Stimulated activated CD4-positive, alpha-beta T cell treated with anti-CD3 and anti-CD28 coated beads, Interleukin-4, amount 100 ng/mL, for 24 hours (primary cell): ENCODE results near the gene GLUD2.
A peak's percentile ranks its signal among the peaks of the same experiment; 100 is the strongest.
"Not testable (repeated sequence)": the region's sequence is repeated elsewhere in the genome, so short reads cannot be mapped to it uniquely, and the experiment has no call there.

Source experiments
- DNase-seq: peaks from one replicate; pipeline ENCODE4 v3.0.0-alpha.2; 2020

GLUD2 gene

GRCh38 chrX:121047441-121048419, at the start of gene GLUD2:
GLUD2 (plus strand) TSS chrX:121047610; CDS start chrX:121047685, 75 bp downstream.
- DNase-seq, result peak; percentile 3

GRCh38 chrX:120999413-120999812, 48.0 kb upstream of the GLUD2 start:
- DNase-seq, result no peak

GRCh38 chrX:121000589-121000988, 46.8 kb upstream of the GLUD2 start:
- no peak for DNase-seq

- DNase-seq, result no peak
Observed at GRCh38 chrX:121008920-121009319, 38.5 kb upstream of the GLUD2 start.

- DNase-seq, result no peak
Observed at GRCh38 chrX:121009764-121010163, 37.6 kb upstream of the GLUD2 start.

- no peak for DNase-seq
Observed at GRCh38 chrX:121010218-121010617, 37.2 kb upstream of the GLUD2 start.

- DNase-seq, result no peak
Observed at GRCh38 chrX:121011254-121011653, 36.2 kb upstream of the GLUD2 start.

GRCh38 chrX:121013897-121014455, 33.4 kb upstream of the GLUD2 start:
- no peak for DNase-seq

- no peak for DNase-seq
Observed at GRCh38 chrX:121014826-121015225, 32.6 kb upstream of the GLUD2 start.

GRCh38 chrX:121028419-121028818, 19.0 kb upstream of the GLUD2 start:
- DNase-seq, result no peak

- no peak for DNase-seq
Observed at GRCh38 chrX:121030083-121030482, 17.3 kb upstream of the GLUD2 start.

- DNase-seq, result no peak
Observed at GRCh38 chrX:121032531-121032930, 14.9 kb upstream of the GLUD2 start.

GRCh38 chrX:121036137-121036536, 11.3 kb upstream of the GLUD2 start:
- DNase-seq, result no peak

GRCh38 chrX:121036951-121037350, 10.5 kb upstream of the GLUD2 start:
- DNase-seq, result no peak

GRCh38 chrX:121050781-121051180, 3.4 kb downstream of the GLUD2 start:
- DNase-seq, result no peak

GRCh38 chrX:121052122-121052521, 4.7 kb downstream of the GLUD2 start:
- no peak for DNase-seq

GRCh38 chrX:121062289-121062688, 14.9 kb downstream of the GLUD2 start:
- no peak for DNase-seq

- no peak for DNase-seq
Observed at GRCh38 chrX:121064579-121064978, 17.2 kb downstream of the GLUD2 start.

GRCh38 chrX:121084247-121084646, 36.8 kb downstream of the GLUD2 start:
- DNase-seq, result not testable (repeated sequence)

- DNase-seq, result no peak
Observed at GRCh38 chrX:121084903-121085611, 37.6 kb downstream of the GLUD2 start.

GRCh38 chrX:121085612-121086010, 38.2 kb downstream of the GLUD2 start:
- no peak for DNase-seq

GRCh38 chrX:121093011-121093410, 45.6 kb downstream of the GLUD2 start:
- DNase-seq, result no peak
